PC-3 (cell line): Measurements from ENCODE around the gene TCP10L. TPM values are rescaled to one million over a fixed set of nuclear protein-coding genes. Genes with fewer than 3 reads are reported as not detected.

Experiments used
- ATAC-seq: fragments of 200-7000 bp; cut with Tn5 transposase; 2 replicates; pipeline ENCODE4 v1.9.1; 2020; ENCODE audit warnings: mild to moderate bottlenecking, moderate library complexity
- BruUV-seq: library from RNA; stranded (reverse); fragments of 400-500 nt; replicated peaks from 2 replicates; lab custom pipeline; 2021; lab: Mats Ljungman, UMichigan
- CTCF ChIA-PET: fragments of 300-600 bp; sonication (Branson Sonifier 250); formaldehyde crosslinking; loops from one replicate; lab custom pipeline; 2022; ENCODE audit warnings: antibody characterized with exemption; lab: Charles Lee
- POLR2A ChIA-PET: fragments of 300-600 bp; sonication (Branson Sonifier 250); formaldehyde crosslinking; loops from one replicate; lab custom pipeline; 2022; ENCODE audit warnings: antibody characterized with exemption; ENCODE audit not compliant: unreplicated experiment; lab: Charles Lee
- DNase-seq: peaks from one replicate; pipeline ENCODE4 v3.0.0-alpha.2; 2015
- H2AFZ ChIP-seq: fragments of 300-600 bp; sonication (generic); 2 replicates; pipeline ENCODE4 v1.6.0; 2016; ENCODE audit warnings: antibody characterized with exemption, low read length
- H3F3A ChIP-seq: fragments of 300-600 bp; sonication (generic); one replicate; pipeline ENCODE4 v1.6.0; 2017; ENCODE audit warnings: antibody characterized with exemption, low read length, control low read depth, mild to moderate bottlenecking; ENCODE audit not compliant: unreplicated experiment
- H3K27ac ChIP-seq: fragments of 300-600 bp; sonication (generic); 2 replicates; pipeline ENCODE4 v1.5.1; 2016; ENCODE audit warnings: mild to moderate bottlenecking, low read length
- H3K27me3 ChIP-seq: fragments of 300-600 bp; sonication (generic); 2 replicates; pipeline ENCODE4 v1.6.1; 2016; ENCODE audit warnings: low read length, mixed read lengths
- H3K36me3 ChIP-seq: fragments of 300-600 bp; sonication (generic); 2 replicates; pipeline ENCODE4 v1.6.1; 2016; ENCODE audit warnings: low read depth, mixed run types, low read length, mixed read lengths
- H3K4me1 ChIP-seq: fragments of 300-600 bp; sonication (generic); 2 replicates; pipeline ENCODE4 v1.5.1; 2016; ENCODE audit warnings: low read length; ENCODE audit not compliant: insufficient read depth
- H3K4me2 ChIP-seq: fragments of 300-600 bp; sonication (generic); 2 replicates; pipeline ENCODE4 v1.6.0; 2016; ENCODE audit warnings: low read length
- H3K4me3 ChIP-seq: fragments of 300-600 bp; sonication (generic); 2 replicates; pipeline ENCODE4 v1.5.1; 2016; ENCODE audit warnings: mild to moderate bottlenecking, low read length, mixed read lengths
- H3K79me2 ChIP-seq: fragments of 300-600 bp; sonication (generic); 2 replicates; pipeline ENCODE4 v1.6.1; 2017; ENCODE audit warnings: low read length, mixed read lengths
- H3K9ac ChIP-seq: fragments of 300-600 bp; sonication (generic); 2 replicates; pipeline ENCODE4 v1.6.0; 2016; ENCODE audit warnings: mild to moderate bottlenecking, low read length
- H3K9me2 ChIP-seq: fragments of 300-600 bp; sonication (generic); replicated peaks from 2 replicates; pipeline ENCODE4 v1.6.1; 2016; ENCODE audit warnings: mixed run types, low read length, mixed read lengths
- H3K9me3 ChIP-seq: fragments of 300-600 bp; sonication (generic); 2 replicates; pipeline ENCODE4 v1.6.1; 2016; ENCODE audit warnings: low read length, mixed read lengths
- H4K20me1 ChIP-seq: fragments of 300-600 bp; sonication (generic); 2 replicates; pipeline ENCODE4 v1.6.1; 2016; ENCODE audit warnings: low read length, mixed read lengths
- EZH2 ChIP-seq: fragments of 300-600 bp; sonication (generic); IDR thresholded peaks from one replicate; pipeline ENCODE4 v1.6.1; 2017; ENCODE audit warnings: antibody characterized with exemption, mild to moderate bottlenecking, low read length; ENCODE audit not compliant: unreplicated experiment
- EZH2phosphoT487 ChIP-seq: fragments of 300-600 bp; sonication (generic); IDR thresholded peaks from 2 replicates; pipeline ENCODE4 v1.6.1; 2018; ENCODE audit warnings: mild to moderate bottlenecking, antibody characterized with exemption, low read length, borderline replicate concordance
- intact Hi-C: fragments of 100-400 bp; cut with micrococcal nuclease; formaldehyde crosslinking; loops from 2 replicates; pipeline ENCODE4 v1.9.0; 2023
- total RNA-seq: library from RNA; depleted of rRNA; stranded (reverse); fragments of >200 nt; gene quantifications from 2 replicates; pipeline ENCODE4 v1.2.3, GENCODE V29; 2014
- TF ChIP-seq, protein P1 (sequence below): fragments of 300-600 bp; sonication (generic); conservative IDR thresholded peaks from 2 replicates; pipeline ENCODE4 v1.5.1; 2017; ENCODE audit warnings: antibody characterized with exemption, low read depth, mild to moderate bottlenecking, low read length

Gene TCP10L
- total RNA-seq, 1 experiment from 2014 or later: 2.1 TPM

DNA sequence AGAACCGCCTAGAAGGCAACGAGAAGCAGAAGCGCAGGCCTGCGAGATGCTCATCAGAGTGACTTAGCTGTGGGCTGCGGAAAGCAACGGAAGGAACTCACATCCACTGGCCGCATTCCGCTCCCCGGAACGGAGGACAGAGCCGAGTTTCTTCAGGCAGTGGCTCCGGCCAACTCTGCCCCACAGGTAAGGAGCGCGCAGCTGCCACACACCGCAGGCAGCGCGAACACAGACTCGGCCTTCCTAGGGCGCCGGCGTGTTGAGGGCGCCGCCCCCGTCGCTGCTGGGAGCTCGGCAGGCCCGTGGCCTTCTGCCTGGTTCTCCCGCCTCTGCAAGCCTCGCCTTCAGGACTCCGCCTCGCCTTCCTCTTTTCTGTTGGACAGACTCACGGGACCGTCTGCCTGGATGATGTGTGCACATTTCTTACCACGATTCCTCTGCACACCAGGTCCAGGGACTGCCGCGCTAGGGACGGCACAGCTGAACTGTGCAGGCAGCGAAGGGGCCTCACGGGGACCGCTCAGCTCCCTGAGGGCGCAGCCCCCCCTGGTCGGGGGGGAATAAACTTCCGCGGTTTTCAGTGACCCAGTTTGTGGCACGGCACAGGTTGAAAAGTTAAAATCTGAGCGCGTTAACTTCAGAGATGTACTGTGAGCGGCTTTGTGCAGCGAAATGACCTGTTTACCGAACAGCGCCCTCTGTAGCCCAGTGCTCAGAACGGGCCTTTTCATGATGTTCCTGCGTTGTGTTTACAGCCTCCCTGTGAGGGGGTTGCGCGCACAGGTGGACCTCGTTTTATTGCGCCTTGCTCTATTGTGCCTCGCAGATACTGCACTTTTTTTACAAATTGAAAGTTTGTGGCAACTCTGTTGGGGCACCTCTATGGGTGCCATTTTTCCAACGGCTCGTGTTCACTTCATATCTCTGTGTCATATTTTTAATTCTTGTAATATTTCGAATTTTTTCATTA, 15.8 kb downstream of the TCP10L start:
- H3K9me2 ChIP-seq: no peaks in the 10 kb centered on the region
- H3K9ac ChIP-seq: peak overlapping the region; percentile 79
- no peaks in the 10 kb centered on the region for H3K9me3 ChIP-seq
- ChIA-PET CTCF (interaction anchor here (0.6 to 1.1 kb wide), 7 partner anchors 24 to 164 kb away, joined by 3 to 18 read pairs (median 5); no protein-coding TSS in a partner anchor), POLR2A (interaction anchor here (0.5 to 1.2 kb wide), 3 partner anchors 94 to 257 kb away, joined by 4 to 11 read pairs (median 5); no protein-coding TSS in a partner anchor)
- H3K4me1 ChIP-seq: peaks cover 11% of the 10 kb centered on the region
- TF ChIP-seq, protein P1, sequence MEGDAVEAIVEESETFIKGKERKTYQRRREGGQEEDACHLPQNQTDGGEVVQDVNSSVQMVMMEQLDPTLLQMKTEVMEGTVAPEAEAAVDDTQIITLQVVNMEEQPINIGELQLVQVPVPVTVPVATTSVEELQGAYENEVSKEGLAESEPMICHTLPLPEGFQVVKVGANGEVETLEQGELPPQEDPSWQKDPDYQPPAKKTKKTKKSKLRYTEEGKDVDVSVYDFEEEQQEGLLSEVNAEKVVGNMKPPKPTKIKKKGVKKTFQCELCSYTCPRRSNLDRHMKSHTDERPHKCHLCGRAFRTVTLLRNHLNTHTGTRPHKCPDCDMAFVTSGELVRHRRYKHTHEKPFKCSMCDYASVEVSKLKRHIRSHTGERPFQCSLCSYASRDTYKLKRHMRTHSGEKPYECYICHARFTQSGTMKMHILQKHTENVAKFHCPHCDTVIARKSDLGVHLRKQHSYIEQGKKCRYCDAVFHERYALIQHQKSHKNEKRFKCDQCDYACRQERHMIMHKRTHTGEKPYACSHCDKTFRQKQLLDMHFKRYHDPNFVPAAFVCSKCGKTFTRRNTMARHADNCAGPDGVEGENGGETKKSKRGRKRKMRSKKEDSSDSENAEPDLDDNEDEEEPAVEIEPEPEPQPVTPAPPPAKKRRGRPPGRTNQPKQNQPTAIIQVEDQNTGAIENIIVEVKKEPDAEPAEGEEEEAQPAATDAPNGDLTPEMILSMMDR: peak; percentile 91
- TF ChIP-seq EZH2phosphoT487: no peak
- H3K4me2 ChIP-seq: peak overlapping the region; percentile 95
- ATAC-seq: peak; percentile 94
- intact Hi-C loops: loop anchor here (1.0 to 5.0 kb wide), 4 partner anchors 72 to 166 kb away; no protein-coding TSS in a partner anchor
- no peaks in the 10 kb centered on the region for H4K20me1 ChIP-seq
- H3K36me3 ChIP-seq: no peaks in the 10 kb centered on the region
- DNase-seq: peak; percentile 88
- peak overlapping the region; percentile 85 for H3K27ac ChIP-seq
- H3F3A ChIP-seq: no peaks in the 10 kb centered on the region
- peak overlapping the region; percentile 81 for H3K4me3 ChIP-seq
- TSS peak; percentile 34 for BruUV-seq
- H3K79me2 ChIP-seq: no peaks in the 10 kb centered on the region
- peak overlapping the region; percentile 98 for H2AFZ ChIP-seq
- no peaks in the 10 kb centered on the region for H3K27me3 ChIP-seq

DNA sequence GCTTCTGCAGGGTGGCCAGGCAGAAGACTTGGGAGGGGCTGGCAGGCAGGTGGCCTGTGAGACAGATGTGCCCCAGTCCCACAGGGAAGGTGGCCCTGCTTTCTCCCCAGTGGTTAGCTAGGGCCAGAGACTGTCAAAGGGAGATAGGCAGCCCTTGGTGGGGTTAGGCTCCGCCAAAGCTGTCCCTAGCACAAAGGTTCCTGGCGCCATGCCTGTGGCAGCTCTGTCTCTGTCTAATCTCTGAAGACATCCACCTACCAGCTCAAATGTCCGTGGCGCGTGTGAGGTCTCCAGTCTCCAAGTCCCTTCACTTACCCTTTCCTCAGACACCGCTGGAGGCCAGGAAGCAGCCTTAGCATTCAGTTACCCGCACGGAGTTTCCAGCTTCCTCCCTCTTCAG, 17.7 kb downstream of the TCP10L start:
- intact Hi-C loops: loop anchor here (5.0 kb wide), 2 partner anchors 70 to 90 kb away; no protein-coding TSS in a partner anchor

More for the DNA sequence above, 17.7 kb downstream of the TCP10L start:
- Histone ChIP-seq H3K27ac (no peak overlapping the region), H3K27me3 (no peaks in the 10 kb centered on the region), H3K9me3 (no peaks in the 10 kb centered on the region), H3K4me2 (no peak overlapping the region), H3K9me2 (no peaks in the 10 kb centered on the region), H3F3A (no peaks in the 10 kb centered on the region), H3K79me2 (no peaks in the 10 kb centered on the region), H3K36me3 (no peaks in the 10 kb centered on the region), H3K9ac (no peak overlapping the region), H2AFZ (no peak overlapping the region), H4K20me1 (no peaks in the 10 kb centered on the region), H3K4me3 (no peak overlapping the region), H3K4me1 (peaks cover 11% of the 10 kb centered on the region)
- no peak for TF ChIP-seq EZH2
- no peak for TF ChIP-seq EZH2phosphoT487
- TF ChIP-seq, protein P1: no peak
- DNase-seq (no peak), ATAC-seq (no peak)
- POLR2A ChIA-PET: no interaction called here
- no TSS peak for BruUV-seq
- CTCF ChIA-PET: no interaction called here
